Measurements from ENCODE around the gene GMDS.

The GMDS gene

DNA sequence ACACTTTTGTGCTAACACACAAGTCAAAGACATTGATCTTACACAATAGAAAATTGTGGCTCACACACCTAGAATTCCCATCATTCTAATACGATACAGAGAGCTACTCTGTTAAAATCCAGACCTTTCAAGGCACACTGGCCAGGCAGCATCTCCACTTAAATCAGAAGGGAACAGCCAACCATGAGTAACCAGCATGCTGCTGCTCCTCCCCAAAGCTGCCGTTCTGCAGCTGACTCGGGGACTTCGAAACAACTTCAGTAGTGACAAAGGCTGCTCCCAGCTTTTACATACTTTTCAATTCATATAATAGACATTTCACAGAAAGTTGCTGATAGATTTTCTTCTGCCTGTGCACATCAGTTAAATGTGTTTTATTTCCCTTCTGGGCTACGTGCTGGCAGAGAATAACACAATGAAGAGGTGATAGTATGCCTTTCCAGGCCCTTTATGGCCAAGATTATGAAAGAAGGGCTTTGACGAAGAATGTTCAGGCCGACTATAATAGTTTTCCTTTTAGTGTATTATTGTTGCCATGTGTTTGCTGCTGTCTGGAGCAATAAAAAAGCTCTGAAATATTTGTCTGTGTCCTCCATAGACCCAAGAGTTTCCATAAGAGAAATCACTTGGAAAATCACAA lies 159.0 kb downstream of the GMDS start:
- Histone ChIP-seq H3K27ac (ENCODE audit: low read length) (no peak overlapping the region), H2AFZ (ENCODE audit: low read depth, low read length) (no peak overlapping the region), H3K27me3 (ENCODE audit: insufficient read depth, low read length, poor library complexity) (no peaks in the 10 kb centered on the region), H4K20me1 (ENCODE audit: insufficient read depth, low read length) (peaks cover 5% of the 10 kb centered on the region; the same call in 1 of the 2 replicates), H3K36me3 (ENCODE audit: insufficient read depth, low read length) (no peaks in the 10 kb centered on the region), H3K9ac (ENCODE audit: low read depth, low read length) (no peak overlapping the region), H3K4me3 (ENCODE audit: low read depth in 1 of 2, low read length in 2 of 2) (no peak overlapping the region), H3K9me3 (ENCODE audit: insufficient read depth, low read length, severe bottlenecking) (no peaks in the 10 kb centered on the region), H3K4me2 (ENCODE audit: insufficient read depth, low read length) (no peak overlapping the region), H3K4me1 (ENCODE audit: insufficient read depth, low read length) (peaks cover 18% of the 10 kb centered on the region), H3K79me2 (ENCODE audit: insufficient read depth, low read length) (no peaks in the 10 kb centered on the region)
- DNase-seq (no peak), ATAC-seq (ENCODE audit: insufficient read depth, low read depth) (no peak)
- no peak for TF ChIP-seq EZH2 (IDR thresholded peaks at IDR 0.05; ENCODE audit: borderline replicate concordance, low read depth, low read length, severe bottlenecking)
- TF ChIP-seq, protein P1, sequence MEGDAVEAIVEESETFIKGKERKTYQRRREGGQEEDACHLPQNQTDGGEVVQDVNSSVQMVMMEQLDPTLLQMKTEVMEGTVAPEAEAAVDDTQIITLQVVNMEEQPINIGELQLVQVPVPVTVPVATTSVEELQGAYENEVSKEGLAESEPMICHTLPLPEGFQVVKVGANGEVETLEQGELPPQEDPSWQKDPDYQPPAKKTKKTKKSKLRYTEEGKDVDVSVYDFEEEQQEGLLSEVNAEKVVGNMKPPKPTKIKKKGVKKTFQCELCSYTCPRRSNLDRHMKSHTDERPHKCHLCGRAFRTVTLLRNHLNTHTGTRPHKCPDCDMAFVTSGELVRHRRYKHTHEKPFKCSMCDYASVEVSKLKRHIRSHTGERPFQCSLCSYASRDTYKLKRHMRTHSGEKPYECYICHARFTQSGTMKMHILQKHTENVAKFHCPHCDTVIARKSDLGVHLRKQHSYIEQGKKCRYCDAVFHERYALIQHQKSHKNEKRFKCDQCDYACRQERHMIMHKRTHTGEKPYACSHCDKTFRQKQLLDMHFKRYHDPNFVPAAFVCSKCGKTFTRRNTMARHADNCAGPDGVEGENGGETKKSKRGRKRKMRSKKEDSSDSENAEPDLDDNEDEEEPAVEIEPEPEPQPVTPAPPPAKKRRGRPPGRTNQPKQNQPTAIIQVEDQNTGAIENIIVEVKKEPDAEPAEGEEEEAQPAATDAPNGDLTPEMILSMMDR (IDR thresholded peaks at IDR 0.05; ENCODE audit: borderline replicate concordance, extremely low read depth, low read length, poor library complexity, severe bottlenecking) = no peak

DNA sequence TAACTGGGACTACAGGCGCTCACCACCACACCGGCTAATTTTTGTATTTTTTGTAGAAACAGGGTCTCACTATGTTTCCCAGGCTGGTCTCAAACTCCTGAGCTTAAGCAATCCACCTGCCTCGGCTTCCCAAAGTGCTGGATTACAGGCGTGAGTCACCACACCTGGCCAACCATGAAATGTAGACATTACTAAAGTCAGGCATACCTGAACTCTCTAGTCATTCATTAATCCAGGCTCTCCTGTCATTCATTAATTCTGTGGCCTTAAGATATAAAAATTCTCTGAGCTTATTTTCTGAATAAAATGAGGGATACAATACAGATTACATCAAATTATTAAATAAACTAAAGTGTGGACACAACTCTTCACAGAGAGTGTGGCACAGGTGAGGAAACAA lies 159.7 kb downstream of the GMDS start:
- H3K9me3 ChIP-seq (ENCODE audit: insufficient read depth, low read length, severe bottlenecking) = no peaks in the 10 kb centered on the region
- peaks cover 9% of the 10 kb centered on the region; the same call in 1 of the 2 replicates for H4K20me1 ChIP-seq (ENCODE audit: insufficient read depth, low read length)
- no peak overlapping the region for H3K9ac ChIP-seq (ENCODE audit: low read depth, low read length)
- peaks cover 23% of the 10 kb centered on the region for H3K4me1 ChIP-seq (ENCODE audit: insufficient read depth, low read length)
- no peak overlapping the region for H2AFZ ChIP-seq (ENCODE audit: low read depth, low read length)
- no peak for ATAC-seq (ENCODE audit: insufficient read depth, low read depth)
- H3K4me2 ChIP-seq (ENCODE audit: insufficient read depth, low read length) = no peak overlapping the region
- no peaks in the 10 kb centered on the region for H3K27me3 ChIP-seq (ENCODE audit: insufficient read depth, low read length, poor library complexity)
- no peak for TF ChIP-seq EZH2 (IDR thresholded peaks at IDR 0.05; ENCODE audit: borderline replicate concordance, low read depth, low read length, severe bottlenecking)
- TF ChIP-seq, protein P1 (IDR thresholded peaks at IDR 0.05; ENCODE audit: borderline replicate concordance, extremely low read depth, low read length, poor library complexity, severe bottlenecking) = no peak
- H3K4me3 ChIP-seq (ENCODE audit: low read depth in 1 of 2, low read length in 2 of 2) = no peak overlapping the region
- no peaks in the 10 kb centered on the region for H3K79me2 ChIP-seq (ENCODE audit: insufficient read depth, low read length)
- H3K36me3 ChIP-seq (ENCODE audit: insufficient read depth, low read length) = no peaks in the 10 kb centered on the region
- no peak overlapping the region for H3K27ac ChIP-seq (ENCODE audit: low read length)
- no peak for DNase-seq

DNA sequence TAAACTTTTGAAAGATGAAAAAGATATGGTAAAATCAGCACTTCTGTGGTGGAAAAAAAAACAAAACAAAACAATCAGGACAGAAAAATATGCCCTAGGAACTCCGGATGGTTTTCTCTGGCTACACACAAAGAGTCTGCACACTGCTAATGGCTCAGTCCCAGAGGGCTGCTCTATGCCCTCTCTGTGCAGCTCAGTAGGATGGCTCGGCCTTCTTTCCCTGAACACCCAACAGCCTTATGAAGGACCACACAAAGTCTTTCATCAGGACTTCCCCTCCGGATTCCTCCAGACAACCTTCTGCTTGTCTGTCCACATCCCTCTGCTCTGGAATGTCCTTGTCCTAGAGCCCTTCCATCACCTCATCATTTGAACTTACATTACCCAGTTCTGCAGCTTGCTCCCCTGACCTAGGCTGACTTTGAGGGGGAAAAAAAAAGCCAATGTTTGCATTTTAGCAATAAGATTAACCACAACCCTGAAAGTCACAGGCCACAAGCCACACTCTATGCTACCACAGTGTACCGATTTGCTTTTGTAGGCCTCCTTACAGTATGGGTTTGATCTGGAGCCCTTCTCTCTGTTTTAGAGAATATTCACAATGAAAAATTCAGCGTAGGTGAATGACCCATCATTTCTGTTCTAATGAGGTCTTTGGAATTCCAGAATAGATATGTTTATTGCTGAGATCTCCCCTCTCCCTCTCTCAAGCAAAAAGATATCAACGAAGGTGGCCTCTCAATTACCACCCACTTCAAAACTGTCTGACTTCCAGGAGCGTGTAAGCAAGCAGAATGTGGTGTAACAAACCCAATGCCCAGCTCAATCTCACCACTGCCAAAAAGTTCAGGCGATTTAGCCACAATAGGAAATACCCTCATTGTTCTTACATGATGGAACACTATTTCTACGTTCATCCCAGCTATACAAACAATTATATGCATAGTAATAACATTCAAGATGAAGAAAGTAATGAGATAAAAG lies 164.0 kb downstream of the GMDS start:
- Histone ChIP-seq H2AFZ (ENCODE audit: low read depth, low read length) (no peak overlapping the region), H3K27me3 (ENCODE audit: insufficient read depth, low read length, poor library complexity) (no peaks in the 10 kb centered on the region), H3K27ac (ENCODE audit: low read length) (no peak overlapping the region), H3K9ac (ENCODE audit: low read depth, low read length) (no peak overlapping the region), H3K9me3 (ENCODE audit: insufficient read depth, low read length, severe bottlenecking) (no peaks in the 10 kb centered on the region), H3K4me1 (ENCODE audit: insufficient read depth, low read length) (peaks cover 23% of the 10 kb centered on the region), H3K4me2 (ENCODE audit: insufficient read depth, low read length) (0 out of 2 replicates have a peak overlapping the region, but pooled peaks have one; percentile 12), H3K4me3 (ENCODE audit: low read depth in 1 of 2, low read length in 2 of 2) (no peak overlapping the region), H4K20me1 (ENCODE audit: insufficient read depth, low read length) (peaks cover 9% of the 10 kb centered on the region; the same call in 1 of the 2 replicates), H3K36me3 (ENCODE audit: insufficient read depth, low read length) (no peaks in the 10 kb centered on the region), H3K79me2 (ENCODE audit: insufficient read depth, low read length) (no peaks in the 10 kb centered on the region)
- peak; percentile 58 for DNase-seq
- peak; percentile 99 for ATAC-seq (ENCODE audit: insufficient read depth, low read depth)
- TF ChIP-seq, protein P1 (IDR thresholded peaks at IDR 0.05; ENCODE audit: borderline replicate concordance, extremely low read depth, low read length, poor library complexity, severe bottlenecking) = no peak
- no peak for TF ChIP-seq EZH2 (IDR thresholded peaks at IDR 0.05; ENCODE audit: borderline replicate concordance, low read depth, low read length, severe bottlenecking)

All from DND-41 (cell line).